Activated naive CD4-positive, alpha-beta T cell treated with anti-CD3 and anti-CD28 coated beads for 36 hours (primary cell): ENCODE results near the gene CYP21A2. TPM values are rescaled to one million over a fixed set of nuclear protein-coding genes. Genes with fewer than 3 reads are reported as not detected.
"Not testable (repeated sequence)": the region's sequence is repeated elsewhere in the genome, so short reads cannot be mapped to it uniquely, and the experiment has no call there.

Experiments
- CTCF ChIA-PET: fragments of 350-600 bp; sonication (Branson Sonifier 250); formaldehyde crosslinking; loops from one replicate; lab custom pipeline; 2021; ENCODE audit warnings: antibody characterized with exemption; lab: Charles Lee
- DNase-seq: peaks from one replicate; pipeline ENCODE4 v3.0.0-alpha.2; 2020
- H3K27ac Mint-ChIP-seq: one replicate; pipeline ENCODE4 v1.8.0; 2021; ENCODE audit warnings: mild to moderate bottlenecking, mixed read lengths
- H3K27me3 Mint-ChIP-seq: one replicate; pipeline ENCODE4 v1.8.0; 2021; ENCODE audit warnings: low read depth, mixed read lengths
- H3K36me3 Mint-ChIP-seq: one replicate; pipeline ENCODE4 v1.8.0; 2021; ENCODE audit warnings: low read depth, mixed read lengths
- H3K4me1 Mint-ChIP-seq: one replicate; pipeline ENCODE4 v1.8.0; 2021; ENCODE audit warnings: low read depth, mixed read lengths
- H3K4me3 Mint-ChIP-seq: one replicate; pipeline ENCODE4 v1.8.0; 2021; ENCODE audit warnings: mild to moderate bottlenecking, moderate library complexity, mixed read lengths
- H3K9me3 Mint-ChIP-seq: one replicate; pipeline ENCODE4 v1.8.0; 2021; ENCODE audit warnings: mixed read lengths
- intact Hi-C: fragments of 100-400 bp; cut with micrococcal nuclease; formaldehyde crosslinking; loops from one replicate; pipeline ENCODE4 v1.15.1; 2023
- total RNA-seq, 2 experiments: library from RNA; stranded (reverse); gene quantifications; one replicate each; pipeline ENCODE4 v1.2.3, GENCODE V29; 2021

Gene CYP21A2
- total RNA-seq, 2 experiments from 2014 or later: 0.19 TPM; not detected in 1

DNA sequence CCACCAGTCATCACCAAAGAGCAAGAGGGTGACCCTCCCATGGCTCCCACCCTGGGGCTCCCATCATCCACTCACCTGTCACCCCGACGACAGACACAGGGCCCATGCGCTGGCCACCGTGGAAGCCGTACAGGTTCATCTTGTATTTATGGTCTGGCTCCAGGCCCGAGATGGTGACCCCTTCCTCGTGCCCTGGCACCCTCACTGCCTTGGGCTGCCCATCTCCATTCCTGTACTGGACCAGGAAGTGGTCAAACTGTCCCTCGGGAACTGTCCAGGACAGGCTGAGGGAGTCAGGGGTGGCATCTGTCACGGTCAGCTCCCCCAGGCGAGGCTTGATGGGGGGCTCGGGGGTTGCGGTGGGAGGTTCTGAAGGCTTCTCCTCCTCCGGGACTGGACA is 30.1 kb downstream of the CYP21A2 start:
- not testable (repeated sequence) for H3K27ac Mint-ChIP-seq

DNA sequence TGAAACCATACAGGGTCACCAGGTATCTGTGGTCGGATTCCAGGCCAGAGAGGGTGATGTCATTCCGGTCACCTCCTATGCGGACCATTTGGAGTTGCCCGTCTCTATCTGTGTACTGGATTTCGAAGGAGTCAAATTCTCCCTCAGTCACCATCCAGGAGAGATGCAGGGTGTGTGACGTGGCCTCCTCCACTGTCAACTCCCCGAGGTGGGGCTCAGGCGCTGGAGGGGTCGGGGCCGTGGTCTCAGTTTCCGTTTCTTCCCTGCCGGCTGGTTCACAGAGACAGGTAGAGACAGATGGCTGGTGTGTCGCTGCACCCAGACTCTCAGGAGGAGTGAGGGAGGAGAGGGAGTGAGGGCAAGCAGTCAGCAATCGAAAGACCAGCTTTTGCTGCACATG is 30.7 kb downstream of the CYP21A2 start:
- no peaks in the 10 kb centered on the region for H3K36me3 Mint-ChIP-seq
- H3K4me1 Mint-ChIP-seq: no peaks in the 10 kb centered on the region
- H3K27ac Mint-ChIP-seq: no peak overlapping the region
- H3K9me3 Mint-ChIP-seq: no peaks in the 10 kb centered on the region
- intact Hi-C loops: no loop called here
- no peaks in the 10 kb centered on the region for H3K27me3 Mint-ChIP-seq
- DNase-seq: no peak
- CTCF ChIA-PET: no interaction called here
- H3K4me3 Mint-ChIP-seq: no peak overlapping the region

More for the DNA sequence above, 30.1 kb downstream of the CYP21A2 start:
- H3K36me3 Mint-ChIP-seq, H3K4me3 Mint-ChIP-seq, DNase-seq, CTCF ChIA-PET, H3K9me3 Mint-ChIP-seq, H3K27me3 Mint-ChIP-seq, intact Hi-C loops, H3K4me1 Mint-ChIP-seq: not testable (repeated sequence)

DNA sequence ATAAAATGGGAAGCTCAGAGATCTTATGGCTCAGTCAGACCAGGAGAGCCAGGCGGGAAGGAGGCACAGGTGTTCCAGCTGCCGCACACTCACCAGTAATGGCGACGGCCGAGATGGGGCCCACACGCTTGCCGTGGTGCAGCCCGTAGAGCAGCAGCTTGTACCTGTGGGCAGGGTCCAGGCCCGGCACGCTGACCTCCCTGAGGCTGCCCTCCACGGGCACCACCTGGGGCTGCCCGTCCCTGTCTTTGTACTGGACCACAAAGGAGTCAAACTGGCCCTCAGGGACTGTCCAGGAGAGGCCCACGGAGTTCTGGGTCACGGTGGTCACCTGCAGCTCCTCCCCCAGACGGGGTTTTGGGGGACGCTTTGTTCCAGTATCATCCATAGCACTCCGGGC is 31.2 kb downstream of the CYP21A2 start:
- DNase-seq: no peak
- no peaks in the 10 kb centered on the region for H3K36me3 Mint-ChIP-seq
- no peak overlapping the region for H3K27ac Mint-ChIP-seq
- no peaks in the 10 kb centered on the region for H3K4me1 Mint-ChIP-seq
- CTCF ChIA-PET: no interaction called here
- no peaks in the 10 kb centered on the region for H3K27me3 Mint-ChIP-seq
- H3K4me3 Mint-ChIP-seq: no peak overlapping the region
- H3K9me3 Mint-ChIP-seq: no peaks in the 10 kb centered on the region
- intact Hi-C loops: no loop called here

DNA sequence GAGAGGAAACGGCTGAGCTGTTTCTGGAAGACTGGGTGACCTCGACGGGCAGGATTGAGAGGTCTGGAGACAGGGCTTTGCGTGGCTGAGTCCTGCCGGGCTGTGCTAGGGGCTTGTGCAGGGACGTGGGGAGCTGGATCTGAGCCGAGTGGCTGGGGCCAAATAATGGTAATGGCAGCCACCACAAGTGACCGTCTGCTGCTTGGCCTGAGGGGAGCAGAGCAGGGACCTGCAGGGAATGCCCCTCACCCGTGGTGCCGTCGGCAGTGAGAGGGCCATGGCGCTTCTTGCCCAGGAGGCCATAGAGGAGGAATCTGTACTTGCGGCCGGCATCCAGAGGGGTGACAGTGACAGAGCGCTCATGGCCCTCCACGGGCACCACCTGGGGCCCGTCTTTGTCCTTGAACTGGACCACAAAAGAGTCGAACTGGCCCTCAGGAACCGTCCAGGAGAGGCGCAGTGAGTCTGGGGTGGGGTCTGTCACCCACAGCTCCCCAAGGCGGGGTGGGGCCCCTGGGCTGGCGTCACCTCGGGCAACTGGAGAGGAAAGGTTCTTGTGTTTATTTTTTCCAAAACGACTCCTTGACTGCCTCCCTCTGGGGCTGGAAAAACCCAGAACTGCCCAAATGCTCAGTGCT is 31.8 kb downstream of the CYP21A2 start:
- no peaks in the 10 kb centered on the region for H3K4me1 Mint-ChIP-seq
- DNase-seq: no peak
- intact Hi-C loops: no loop called here
- H3K36me3 Mint-ChIP-seq: no peaks in the 10 kb centered on the region
- CTCF ChIA-PET: no interaction called here
- no peaks in the 10 kb centered on the region for H3K9me3 Mint-ChIP-seq
- no peak overlapping the region for H3K27ac Mint-ChIP-seq
- no peaks in the 10 kb centered on the region for H3K27me3 Mint-ChIP-seq
- no peak overlapping the region for H3K4me3 Mint-ChIP-seq

DNA sequence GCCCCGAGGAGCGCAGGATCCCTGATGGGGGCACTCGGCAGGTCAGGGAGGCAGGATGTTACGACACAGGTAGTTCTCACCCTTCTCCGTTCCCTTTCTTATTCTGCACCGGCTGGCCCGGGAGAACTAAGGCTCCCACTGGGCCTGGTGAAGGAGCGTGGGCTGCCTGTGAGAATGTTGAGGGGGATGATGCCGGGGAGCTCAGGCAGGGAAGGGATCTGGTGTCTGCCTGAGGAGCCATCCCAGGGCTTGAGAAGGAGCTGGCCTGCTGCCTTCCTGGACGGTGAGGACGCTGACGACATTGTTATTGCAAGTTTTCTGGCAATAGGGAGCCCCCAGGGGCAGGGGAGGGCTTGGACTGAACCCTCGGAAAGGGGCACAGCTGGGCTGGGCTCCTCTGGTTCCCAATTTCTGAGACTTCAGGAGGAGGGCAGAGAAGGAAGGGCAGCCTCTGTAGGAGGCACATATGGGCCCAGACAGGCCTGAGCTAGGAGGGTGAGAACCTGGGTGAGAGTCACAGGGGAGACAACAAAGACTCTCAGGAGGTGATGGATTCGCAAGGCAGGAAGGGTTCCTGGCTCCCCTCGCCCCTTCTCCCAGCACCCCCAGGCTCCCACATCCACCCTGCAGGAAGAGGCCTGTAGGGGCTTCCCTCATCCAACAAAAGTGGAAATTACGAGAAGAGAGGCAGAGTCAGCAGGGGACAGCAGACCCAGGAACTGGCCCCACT is 32.8 kb downstream of the CYP21A2 start:
- intact Hi-C loops: no loop called here
- H3K4me3 Mint-ChIP-seq: no peak overlapping the region
- CTCF ChIA-PET: no interaction called here
- no peak for DNase-seq
- H3K27me3 Mint-ChIP-seq: no peaks in the 10 kb centered on the region
- no peak overlapping the region for H3K27ac Mint-ChIP-seq
- no peaks in the 10 kb centered on the region for H3K4me1 Mint-ChIP-seq
- H3K36me3 Mint-ChIP-seq: no peaks in the 10 kb centered on the region
- no peaks in the 10 kb centered on the region for H3K9me3 Mint-ChIP-seq

DNA sequence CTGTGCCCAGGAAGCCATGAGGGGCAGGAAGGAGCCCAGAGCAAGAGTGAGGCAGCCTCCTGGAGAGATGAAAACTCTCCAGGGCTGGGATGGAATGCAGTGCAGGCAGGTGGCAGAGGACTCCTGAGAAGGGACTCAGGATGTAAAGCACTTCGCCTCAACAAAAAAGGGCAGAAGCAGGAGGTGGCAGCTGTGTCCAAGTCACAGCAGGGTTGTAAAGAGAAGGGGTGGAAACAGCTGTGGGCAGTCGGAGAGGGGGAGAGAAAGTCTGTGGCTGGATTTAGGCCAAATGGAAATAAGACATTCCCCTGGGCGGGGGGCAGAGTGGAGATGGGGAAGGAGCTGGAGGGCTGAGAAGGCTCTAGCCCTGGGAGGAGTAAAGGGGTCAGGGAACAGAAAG is 34.9 kb downstream of the CYP21A2 start:
- DNase-seq: no peak
- intact Hi-C loops: no loop called here
- CTCF ChIA-PET: no interaction called here
- Mint-ChIP-seq H3K27ac (no peak overlapping the region), H3K4me1 (no peaks in the 10 kb centered on the region), H3K9me3 (no peaks in the 10 kb centered on the region), H3K36me3 (no peaks in the 10 kb centered on the region), H3K27me3 (no peaks in the 10 kb centered on the region), H3K4me3 (no peak overlapping the region)

DNA sequence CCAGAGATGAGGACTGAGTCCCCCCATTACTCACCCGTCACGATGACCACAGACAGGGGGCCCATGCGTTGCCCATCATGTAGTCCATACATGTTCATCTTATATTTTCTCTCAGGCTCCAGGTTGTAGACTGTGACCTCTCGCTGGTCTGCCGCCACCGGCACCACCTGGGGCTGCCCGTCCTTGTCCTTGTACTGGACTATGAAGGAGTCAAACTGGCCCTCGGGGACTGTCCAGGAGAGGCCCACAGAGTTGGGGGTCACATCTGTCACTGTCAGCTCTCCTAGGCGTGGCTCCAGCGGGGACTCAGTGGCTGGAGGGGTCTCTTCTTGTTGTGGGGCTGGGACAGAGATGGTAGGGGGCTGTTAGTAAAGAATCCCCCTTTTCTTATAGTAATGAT is 35.4 kb downstream of the CYP21A2 start:
- CTCF ChIA-PET: no interaction called here
- intact Hi-C loops: no loop called here
- no peaks in the 10 kb centered on the region for H3K9me3 Mint-ChIP-seq
- no peak for DNase-seq
- H3K36me3 Mint-ChIP-seq: no peaks in the 10 kb centered on the region
- H3K4me1 Mint-ChIP-seq: no peaks in the 10 kb centered on the region
- no peaks in the 10 kb centered on the region for H3K27me3 Mint-ChIP-seq
- H3K4me3 Mint-ChIP-seq: no peak overlapping the region
- no peak overlapping the region for H3K27ac Mint-ChIP-seq

DNA sequence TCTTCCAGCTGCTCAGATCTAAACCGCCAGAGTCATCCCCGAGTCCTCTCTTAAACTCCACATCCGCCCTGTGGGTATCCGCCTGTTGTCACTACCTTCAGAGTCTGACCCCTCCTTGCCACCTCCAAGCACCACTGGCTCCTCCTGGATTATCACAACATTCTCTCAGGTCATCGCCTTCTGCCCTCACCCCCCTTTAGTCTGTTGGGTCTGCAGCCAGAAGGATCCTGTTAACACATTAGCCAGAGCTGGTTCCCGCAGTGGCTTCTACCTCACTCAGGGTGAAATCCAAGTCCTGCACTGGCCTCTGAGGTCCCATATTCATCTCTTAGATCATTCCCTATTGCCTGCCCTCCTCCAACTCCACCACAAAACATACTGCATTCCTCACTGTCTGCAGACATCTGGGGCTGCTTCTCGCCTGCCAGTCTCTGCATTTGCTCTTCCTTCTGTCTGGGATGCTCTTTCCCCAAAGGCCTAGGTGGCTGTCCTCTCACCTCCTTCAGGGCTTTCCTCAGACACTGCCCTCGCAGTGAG is 36.8 kb downstream of the CYP21A2 start:
- no peak overlapping the region for H3K27ac Mint-ChIP-seq
- H3K4me1 Mint-ChIP-seq: no peaks in the 10 kb centered on the region
- H3K27me3 Mint-ChIP-seq: no peaks in the 10 kb centered on the region
- no peaks in the 10 kb centered on the region for H3K9me3 Mint-ChIP-seq
- H3K36me3 Mint-ChIP-seq: no peaks in the 10 kb centered on the region
- intact Hi-C loops: no loop called here
- H3K4me3 Mint-ChIP-seq: no peak overlapping the region
- DNase-seq: no peak
- CTCF ChIA-PET: no interaction called here

DNA sequence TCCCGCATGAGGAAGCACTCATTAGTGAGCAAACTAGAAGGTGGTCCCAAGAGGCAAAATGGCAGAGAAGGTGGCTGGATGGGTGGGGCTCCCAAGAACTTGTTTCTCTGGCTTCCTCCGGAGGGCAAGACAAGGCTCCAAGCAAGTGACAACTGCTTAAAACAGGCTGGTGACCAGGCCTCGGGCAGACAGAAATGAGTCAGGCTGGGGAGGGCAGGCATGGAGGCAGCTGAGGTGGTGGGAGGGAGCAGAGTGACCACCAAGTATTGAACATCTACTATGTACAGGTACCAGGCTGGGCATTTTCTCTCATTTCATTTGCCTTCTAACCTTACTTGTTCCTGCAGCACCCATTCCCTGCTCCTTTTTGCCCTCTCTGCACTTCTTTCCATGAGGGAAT is 37.6 kb downstream of the CYP21A2 start:
- no peak overlapping the region for H3K4me3 Mint-ChIP-seq
- H3K27ac Mint-ChIP-seq: no peak overlapping the region
- DNase-seq: no peak
- CTCF ChIA-PET: no interaction called here
- H3K36me3 Mint-ChIP-seq: no peaks in the 10 kb centered on the region
- no peaks in the 10 kb centered on the region for H3K9me3 Mint-ChIP-seq
- no peaks in the 10 kb centered on the region for H3K4me1 Mint-ChIP-seq
- no peaks in the 10 kb centered on the region for H3K27me3 Mint-ChIP-seq
- intact Hi-C loops: no loop called here

DNA sequence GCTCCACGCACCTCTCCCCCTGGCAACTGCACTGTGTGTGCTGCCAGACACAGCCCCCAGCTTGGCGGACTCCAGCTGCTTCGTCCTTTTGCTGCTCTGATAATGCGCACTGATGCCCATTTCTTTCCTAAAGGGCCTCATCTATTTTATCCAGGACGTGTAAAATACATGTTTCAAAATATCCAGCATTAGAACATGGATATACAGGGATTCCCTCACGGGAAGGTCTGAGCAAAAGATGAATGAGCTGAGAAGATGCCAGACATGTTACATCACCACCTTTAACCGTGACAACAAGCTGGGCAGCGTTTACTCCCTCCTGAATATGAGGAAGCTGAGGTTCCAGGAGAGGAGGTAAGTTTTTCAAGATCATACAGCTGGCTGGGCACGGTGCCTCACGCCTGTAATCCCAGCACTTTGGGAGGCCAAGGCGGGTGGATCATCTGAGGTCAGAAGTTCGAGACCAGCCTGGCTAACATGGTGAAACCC is 38.1 kb downstream of the CYP21A2 start:
- CTCF ChIA-PET: no interaction called here
- no peaks in the 10 kb centered on the region for H3K9me3 Mint-ChIP-seq
- no peaks in the 10 kb centered on the region for H3K36me3 Mint-ChIP-seq
- H3K4me3 Mint-ChIP-seq: no peak overlapping the region
- no peak overlapping the region for H3K27ac Mint-ChIP-seq
- H3K4me1 Mint-ChIP-seq: no peaks in the 10 kb centered on the region
- no peaks in the 10 kb centered on the region for H3K27me3 Mint-ChIP-seq
- intact Hi-C loops: no loop called here
- no peak for DNase-seq

DNA sequence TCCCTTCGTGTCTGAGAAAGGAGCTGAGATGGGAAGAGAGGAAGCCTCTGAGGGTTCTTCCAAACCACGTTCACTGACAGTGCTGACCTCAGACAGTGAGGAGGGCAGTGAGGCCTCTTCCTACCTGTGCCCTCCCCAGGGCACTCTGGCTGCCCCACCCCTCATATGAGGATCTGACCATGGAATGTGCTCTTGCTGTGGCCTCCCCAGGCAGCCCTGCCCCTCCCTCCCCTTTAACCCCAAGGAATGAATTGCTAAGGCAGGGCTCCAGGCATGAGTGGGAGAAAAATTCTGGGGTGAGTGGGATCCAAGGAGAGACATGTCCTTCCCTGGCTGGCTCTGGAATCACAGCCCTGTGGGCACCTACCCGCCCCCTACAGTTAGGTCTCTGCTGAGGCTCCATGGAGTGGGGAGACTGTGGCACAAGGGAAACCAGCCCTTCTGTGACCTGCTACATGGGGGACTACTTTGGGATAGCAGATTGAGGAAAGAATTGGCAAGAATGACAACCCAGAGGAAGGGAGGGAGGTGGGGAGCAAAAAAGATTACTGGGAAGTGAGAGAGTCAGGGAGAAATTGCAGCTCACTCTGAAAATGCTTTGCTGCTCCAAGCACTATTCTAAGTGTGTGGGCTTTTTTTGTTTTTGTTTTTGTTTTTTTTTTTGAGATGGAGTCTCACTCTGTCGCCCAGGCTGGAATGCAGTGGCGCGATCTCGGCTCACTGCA is 41.5 kb downstream of the CYP21A2 start:
- Mint-ChIP-seq H3K27me3 (peaks cover 3% of the 10 kb centered on the region), H3K4me3 (no peak overlapping the region), H3K36me3 (no peaks in the 10 kb centered on the region), H3K4me1 (no peaks in the 10 kb centered on the region), H3K9me3 (no peaks in the 10 kb centered on the region), H3K27ac (no peak overlapping the region)
- DNase-seq: no peak
- intact Hi-C loops: no loop called here
- CTCF ChIA-PET: no interaction called here

DNA sequence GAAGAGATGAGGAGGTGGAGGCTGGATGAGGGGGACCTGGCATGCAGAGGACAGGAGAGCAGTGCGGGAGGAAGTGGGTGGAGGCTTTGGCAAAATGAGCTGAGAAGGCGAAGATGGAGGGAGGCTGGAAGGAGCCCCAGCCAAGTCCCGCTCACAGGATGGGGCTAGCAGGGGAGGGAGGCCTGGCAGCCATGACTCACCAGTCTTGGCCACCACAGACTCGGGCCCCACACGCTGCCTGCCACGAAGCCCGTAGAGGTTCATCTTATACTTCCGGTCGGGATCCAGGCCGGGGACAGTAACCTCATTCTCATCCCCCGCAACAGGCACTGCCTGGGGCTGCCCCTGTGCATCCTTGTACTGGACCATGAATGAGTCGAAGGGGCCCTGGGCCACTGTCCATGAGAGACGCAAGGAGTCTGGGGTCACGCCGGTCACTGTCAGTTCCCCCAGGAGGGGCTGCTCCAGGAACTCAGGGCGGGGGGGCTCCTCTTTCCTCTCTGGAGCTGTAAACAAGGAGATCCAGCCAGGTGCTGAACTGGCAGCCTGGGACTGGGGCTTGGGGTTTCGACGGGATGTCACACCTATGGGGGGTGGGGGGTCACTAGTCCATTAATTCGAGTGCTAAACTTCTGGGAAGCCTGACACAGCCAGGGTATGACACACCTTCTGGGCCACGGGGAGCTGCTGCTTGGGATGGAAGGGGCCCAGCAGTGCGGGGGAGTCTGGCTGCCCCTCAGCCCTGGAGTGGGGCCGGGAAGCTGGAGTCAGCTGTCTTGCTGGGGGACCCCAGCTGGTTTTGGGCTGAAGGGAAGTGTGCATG is 43.2 kb downstream of the CYP21A2 start:
- Mint-ChIP-seq H3K27ac (no peak overlapping the region), H3K4me1 (peaks cover 2% of the 10 kb centered on the region), H3K36me3 (no peaks in the 10 kb centered on the region), H3K9me3 (no peaks in the 10 kb centered on the region), H3K27me3 (peaks cover 13% of the 10 kb centered on the region), H3K4me3 (no peak overlapping the region)
- intact Hi-C loops: no loop called here
- no peak for DNase-seq
- CTCF ChIA-PET: no interaction called here
